Duodenal mucosa (tissue), 2 donors: ENCODE measurements around the gene BEST2.
"Not testable (repeated sequence)": the region's sequence is repeated elsewhere in the genome, so short reads cannot be mapped to it uniquely, and the experiment has no call there.

Experiments used
- H3K27ac ChIP-seq: one replicate; pipeline ENCODE4 v1.7.0; 2013; ENCODE audit warnings: low read depth, low read length
- H3K27me3 ChIP-seq, 2 donors: one replicate each; pipeline ENCODE4 v1.7.0; 2013; ENCODE audit warnings: low read length in 2 of 2, control low read depth in 1 of 2; ENCODE audit not compliant: insufficient read depth in 2 of 2, control insufficient read depth in 1 of 2
- H3K36me3 ChIP-seq, 2 donors: one replicate each; pipeline ENCODE4 v1.7.0; 2013; ENCODE audit warnings: low read length in 2 of 2, control low read depth in 1 of 2; ENCODE audit not compliant: insufficient read depth in 2 of 2, control insufficient read depth in 1 of 2
- H3K4me1 ChIP-seq, 2 donors: one replicate each; pipeline ENCODE4 v1.7.0; 2013; ENCODE audit warnings: low read length in 2 of 2, control low read depth in 1 of 2; ENCODE audit not compliant: insufficient read depth in 2 of 2, control insufficient read depth in 1 of 2
- H3K4me3 ChIP-seq, 2 donors: one replicate each; pipeline ENCODE4 v1.7.0; 2013; ENCODE audit warnings: low read length in 2 of 2, low read depth in 1 of 2
- H3K9ac ChIP-seq, 2 donors: one replicate each; pipeline ENCODE4 v1.7.0; 2013; ENCODE audit warnings: low read length in 2 of 2, low read depth in 1 of 2
- H3K9me3 ChIP-seq, 2 donors: one replicate each; pipeline ENCODE4 v1.7.0; 2013; ENCODE audit warnings: low read length in 2 of 2, control low read depth in 1 of 2; ENCODE audit not compliant: control insufficient read depth in 1 of 2

The BEST2 gene

GRCh38 chr19:12715929-12716328 is 35.7 kb upstream of the BEST2 start:
- no peaks in the 10 kb centered on the region for H3K9me3 ChIP-seq
- H3K27ac ChIP-seq, result no peak overlapping the region
- peaks cover 6 to 8% of the 10 kb centered on the region in 2 donors for H3K4me1 ChIP-seq
- H3K9ac ChIP-seq, result no peak overlapping the region
- no peak overlapping the region for H3K4me3 ChIP-seq
- no peaks in the 10 kb centered on the region for H3K27me3 ChIP-seq
- peaks cover 31 to 60% of the 10 kb centered on the region in 2 donors for H3K36me3 ChIP-seq

- Histone ChIP-seq H3K9me3 (no peaks in the 10 kb centered on the region), H3K27ac (no peak overlapping the region), H3K4me3 (peak overlapping the region in 1 of 2 donors; percentile 77), H3K27me3 (no peaks in the 10 kb centered on the region), H3K4me1 (peaks cover 14 to 31% of the 10 kb centered on the region in 2 donors), H3K36me3 (peaks cover 11 to 28% of the 10 kb centered on the region in 2 donors), H3K9ac (peak overlapping the region in 1 of 2 donors; percentile 94)
These were observed 31.3 kb upstream of the BEST2 start for GRCh38 chr19:12720296-12720695.

- Histone ChIP-seq H3K9ac (peak overlapping the region; percentile 91 to 94), H3K4me3 (peak overlapping the region; percentile 77 to 92), H3K36me3 (peaks cover 11 to 21% of the 10 kb centered on the region in 2 donors), H3K9me3 (no peaks in the 10 kb centered on the region), H3K27me3 (no peaks in the 10 kb centered on the region), H3K27ac (peak overlapping the region; percentile 70), H3K4me1 (peaks cover 14 to 31% of the 10 kb centered on the region in 2 donors)
These were observed 30.5 kb upstream of the BEST2 start for GRCh38 chr19:12720851-12721655.

- H3K36me3 ChIP-seq, result peaks cover 8 to 14% of the 10 kb centered on the region in 2 donors
- H3K4me3 ChIP-seq, result peak overlapping the region; percentile 77 to 92
- peaks cover 14 to 31% of the 10 kb centered on the region in 2 donors for H3K4me1 ChIP-seq
- H3K9ac ChIP-seq, result peak overlapping the region; percentile 91 to 94
- H3K9me3 ChIP-seq, result no peaks in the 10 kb centered on the region
- no peaks in the 10 kb centered on the region for H3K27me3 ChIP-seq
- H3K27ac ChIP-seq, result peak overlapping the region; percentile 84
These were observed 29.7 kb upstream of the BEST2 start for GRCh38 chr19:12721656-12722565.

GRCh38 chr19:12722566-12723380 is 28.8 kb upstream of the BEST2 start:
- no peaks in the 10 kb centered on the region for H3K27me3 ChIP-seq
- peaks cover 14 to 31% of the 10 kb centered on the region in 2 donors for H3K4me1 ChIP-seq
- no peaks in the 10 kb centered on the region for H3K9me3 ChIP-seq
- no peak overlapping the region for H3K27ac ChIP-seq
- H3K4me3 ChIP-seq, result peak overlapping the region; percentile 77 to 92
- H3K36me3 ChIP-seq, result peaks cover 8 to 13% of the 10 kb centered on the region in 2 donors
- peak overlapping the region; percentile 91 to 94 for H3K9ac ChIP-seq

GRCh38 chr19:12723381-12723640 is 28.3 kb upstream of the BEST2 start:
- Histone ChIP-seq H3K4me1 (peaks cover 14 to 31% of the 10 kb centered on the region in 2 donors), H3K27ac (no peak overlapping the region), H3K9ac (peak overlapping the region; percentile 86 to 94)

GRCh38 chr19:12723641-12724426 is 27.8 kb upstream of the BEST2 start, which contains the start of gene TNPO2:
Gene TNPO2, minus strand, starts transcription at chr19:12723932. Its CDS starts 2,955 bp downstream, at chr19:12720977.
- Histone ChIP-seq H3K9me3 (no peaks in the 10 kb centered on the region), H3K9ac (peak within 1 kb of the TSS; percentile 86 to 94), H3K4me1 (peaks cover 14 to 31% of the 10 kb centered on the region in 2 donors), H3K27me3 (no peaks in the 10 kb centered on the region), H3K4me3 (peak within 1 kb of the TSS; percentile 77 to 92), H3K36me3 (peaks cover 4 to 17% of the 10 kb centered on the region in 2 donors), H3K27ac (no peak within 1 kb of the TSS)

More at GRCh38 chr19:12723381-12723640, 28.3 kb upstream of the BEST2 start:
- H3K4me3 ChIP-seq, result peak overlapping the region; percentile 77 to 92
- H3K9me3 ChIP-seq, result no peaks in the 10 kb centered on the region
- no peaks in the 10 kb centered on the region for H3K27me3 ChIP-seq
- H3K36me3 ChIP-seq, result peaks cover 8 to 18% of the 10 kb centered on the region in 2 donors

- peaks cover 11 to 26% of the 10 kb centered on the region in 2 donors for H3K4me1 ChIP-seq
- not testable (repeated sequence) for H3K27ac ChIP-seq, H3K9me3 ChIP-seq, H3K27me3 ChIP-seq, H3K4me3 ChIP-seq, H3K9ac ChIP-seq
- peaks cover 13 to 27% of the 10 kb centered on the region in 2 donors for H3K36me3 ChIP-seq
These were observed 26.0 kb upstream of the BEST2 start for GRCh38 chr19:12725612-12726011.

GRCh38 chr19:12726988-12727316 is 24.6 kb upstream of the BEST2 start:
- H3K4me1 ChIP-seq, result peaks cover 7 to 16% of the 10 kb centered on the region in 2 donors
- peaks cover 21 to 37% of the 10 kb centered on the region in 2 donors for H3K36me3 ChIP-seq
- H3K4me3 ChIP-seq, result no peak overlapping the region
- H3K9me3 ChIP-seq, result no peaks in the 10 kb centered on the region
- no peak overlapping the region for H3K27ac ChIP-seq
- H3K27me3 ChIP-seq, result no peaks in the 10 kb centered on the region
- H3K9ac ChIP-seq, result no peak overlapping the region
